ENCODE measurements around the gene ARHGEF6. TPM values are rescaled to one million over a fixed set of nuclear protein-coding genes. Genes with fewer than 3 reads are reported as not detected.

ARHGEF6 gene
- total RNA-seq, 1 donor from 2014 or later = 0.26 TPM

DNA sequence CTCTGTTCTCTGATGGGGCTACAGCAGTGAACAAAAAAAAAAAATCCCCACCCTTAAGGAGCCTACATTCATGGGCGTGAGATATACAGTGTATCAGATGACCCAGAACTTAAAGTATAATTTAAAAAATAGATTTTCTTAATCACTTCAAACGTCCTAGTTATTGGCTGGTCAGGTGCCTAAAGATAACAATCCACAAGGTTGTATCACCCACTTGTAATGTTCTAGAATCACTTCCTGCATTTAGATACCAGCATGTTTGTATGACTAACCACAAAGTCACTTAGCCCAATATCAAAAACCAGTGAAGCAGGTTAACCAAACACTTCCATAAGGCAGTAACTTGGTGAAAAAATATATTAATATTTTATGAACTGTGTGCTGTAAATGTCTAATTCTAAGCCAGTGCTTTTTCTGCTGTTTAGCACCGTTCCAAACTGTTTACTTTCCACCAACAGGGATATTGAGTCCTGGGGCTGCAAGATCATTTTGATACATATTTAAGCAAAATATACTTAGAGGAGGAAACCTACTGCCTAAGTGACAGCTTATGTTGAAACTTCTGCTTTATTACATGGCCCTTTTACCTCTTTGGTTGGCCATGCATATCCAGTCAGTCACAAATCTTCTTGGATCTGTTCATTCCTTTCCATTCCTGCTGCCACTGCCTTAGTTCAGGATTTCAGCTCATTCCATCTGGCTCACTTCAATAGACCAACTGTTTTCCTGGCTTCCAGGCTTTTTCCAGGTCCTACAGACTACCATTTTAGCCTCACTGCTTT, 89.5 kb downstream of the ARHGEF6 start:
- Histone ChIP-seq H3K4me3 (ENCODE audit: low read depth, low read length) (no peak overlapping the region), H3K27me3 (ENCODE audit: control insufficient read depth, insufficient read depth, low read length) (no peaks in the 10 kb centered on the region), H3K36me3 (ENCODE audit: control insufficient read depth, insufficient read depth, low read length) (no peaks in the 10 kb centered on the region)
- DNase-seq (ENCODE audit: low read depth) (peak; percentile 74), FAIRE-seq (no peak)
- TF ChIP-seq, protein P1, sequence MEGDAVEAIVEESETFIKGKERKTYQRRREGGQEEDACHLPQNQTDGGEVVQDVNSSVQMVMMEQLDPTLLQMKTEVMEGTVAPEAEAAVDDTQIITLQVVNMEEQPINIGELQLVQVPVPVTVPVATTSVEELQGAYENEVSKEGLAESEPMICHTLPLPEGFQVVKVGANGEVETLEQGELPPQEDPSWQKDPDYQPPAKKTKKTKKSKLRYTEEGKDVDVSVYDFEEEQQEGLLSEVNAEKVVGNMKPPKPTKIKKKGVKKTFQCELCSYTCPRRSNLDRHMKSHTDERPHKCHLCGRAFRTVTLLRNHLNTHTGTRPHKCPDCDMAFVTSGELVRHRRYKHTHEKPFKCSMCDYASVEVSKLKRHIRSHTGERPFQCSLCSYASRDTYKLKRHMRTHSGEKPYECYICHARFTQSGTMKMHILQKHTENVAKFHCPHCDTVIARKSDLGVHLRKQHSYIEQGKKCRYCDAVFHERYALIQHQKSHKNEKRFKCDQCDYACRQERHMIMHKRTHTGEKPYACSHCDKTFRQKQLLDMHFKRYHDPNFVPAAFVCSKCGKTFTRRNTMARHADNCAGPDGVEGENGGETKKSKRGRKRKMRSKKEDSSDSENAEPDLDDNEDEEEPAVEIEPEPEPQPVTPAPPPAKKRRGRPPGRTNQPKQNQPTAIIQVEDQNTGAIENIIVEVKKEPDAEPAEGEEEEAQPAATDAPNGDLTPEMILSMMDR (IDR thresholded peaks at IDR 0.05; ENCODE audit: insufficient read depth, low read length, severe bottlenecking) = no peak

DNA sequence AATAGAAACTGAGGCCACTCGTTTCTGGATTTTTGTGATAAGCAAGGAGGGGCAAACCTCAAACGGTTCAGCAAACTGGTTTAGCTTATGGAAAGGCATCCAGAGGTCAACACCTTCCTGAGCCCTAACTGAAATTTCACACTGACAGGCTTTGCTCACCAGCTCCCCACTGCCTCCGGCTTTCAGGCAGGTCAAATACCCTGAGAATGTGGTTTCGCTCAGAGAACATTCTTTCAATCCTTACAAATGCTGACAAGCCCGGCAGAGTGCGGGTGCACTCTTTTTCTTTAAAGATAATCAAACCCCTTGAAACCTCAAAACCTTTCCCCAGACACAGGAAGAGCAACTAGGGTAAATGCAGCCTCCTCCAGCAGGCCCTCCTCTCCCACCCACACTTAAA, 91.3 kb downstream of the ARHGEF6 start:
- FAIRE-seq = no peak
- DNase-seq (ENCODE audit: low read depth) = peak; percentile 10
- no peaks in the 10 kb centered on the region for H3K27me3 ChIP-seq (ENCODE audit: control insufficient read depth, insufficient read depth, low read length)
- H3K4me3 ChIP-seq (ENCODE audit: low read depth, low read length) = no peak overlapping the region
- TF ChIP-seq, protein P1 (IDR thresholded peaks at IDR 0.05; ENCODE audit: insufficient read depth, low read length, severe bottlenecking) = no peak
- H3K36me3 ChIP-seq (ENCODE audit: control insufficient read depth, insufficient read depth, low read length) = no peaks in the 10 kb centered on the region

DNA sequence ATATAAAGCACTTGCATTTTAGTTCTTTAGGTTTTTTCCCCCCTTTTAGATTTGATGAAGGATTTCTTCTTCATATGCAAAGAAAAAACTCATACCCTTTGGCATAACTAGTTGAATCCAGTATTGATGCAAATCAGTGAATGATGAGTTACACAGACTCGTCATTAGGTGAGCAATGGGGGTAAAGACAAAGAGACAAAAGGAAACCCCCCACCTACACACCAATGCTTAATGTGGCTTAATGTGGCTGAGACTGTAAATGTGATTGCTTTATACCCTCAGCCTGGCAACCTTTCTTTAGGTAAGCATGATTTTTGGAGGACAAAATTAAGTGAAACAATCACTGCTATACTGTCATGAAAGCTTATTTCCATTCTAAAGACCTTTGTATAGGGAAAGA, 93.3 kb downstream of the ARHGEF6 start:
- DNase-seq (ENCODE audit: low read depth) (no peak), FAIRE-seq (no peak)
- Histone ChIP-seq H3K4me3 (ENCODE audit: low read depth, low read length) (no peak overlapping the region), H3K36me3 (ENCODE audit: control insufficient read depth, insufficient read depth, low read length) (no peaks in the 10 kb centered on the region), H3K27me3 (ENCODE audit: control insufficient read depth, insufficient read depth, low read length) (no peaks in the 10 kb centered on the region)
- TF ChIP-seq, protein P1 (IDR thresholded peaks at IDR 0.05; ENCODE audit: insufficient read depth, low read length, severe bottlenecking) = no peak

DNA sequence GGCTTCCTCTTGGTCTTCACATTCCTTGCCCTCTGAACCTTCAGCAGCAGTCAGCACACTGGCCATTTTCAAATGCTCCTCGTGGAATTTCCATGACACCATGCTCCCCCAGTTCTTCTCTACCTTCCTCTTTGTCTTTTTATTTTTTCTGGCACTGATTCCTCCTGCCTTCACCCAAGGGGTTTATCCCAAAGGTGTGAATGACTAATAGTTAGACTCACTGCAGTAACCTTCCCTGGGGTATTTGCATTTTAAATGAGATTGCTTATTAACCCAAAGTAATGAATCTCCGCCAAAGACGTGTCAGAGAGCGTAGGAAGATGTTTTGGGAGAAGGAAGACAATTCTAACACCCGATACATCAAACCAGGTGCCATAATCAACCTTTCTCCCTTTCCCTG, 96.6 kb downstream of the ARHGEF6 start:
- no peak for FAIRE-seq
- TF ChIP-seq, protein P1 (IDR thresholded peaks at IDR 0.05; ENCODE audit: insufficient read depth, low read length, severe bottlenecking) = no peak
- Histone ChIP-seq H3K4me3 (ENCODE audit: low read depth, low read length) (no peak overlapping the region), H3K36me3 (ENCODE audit: control insufficient read depth, insufficient read depth, low read length) (no peaks in the 10 kb centered on the region), H3K27me3 (ENCODE audit: control insufficient read depth, insufficient read depth, low read length) (no peaks in the 10 kb centered on the region)
- DNase-seq (ENCODE audit: low read depth) = no peak

DNA sequence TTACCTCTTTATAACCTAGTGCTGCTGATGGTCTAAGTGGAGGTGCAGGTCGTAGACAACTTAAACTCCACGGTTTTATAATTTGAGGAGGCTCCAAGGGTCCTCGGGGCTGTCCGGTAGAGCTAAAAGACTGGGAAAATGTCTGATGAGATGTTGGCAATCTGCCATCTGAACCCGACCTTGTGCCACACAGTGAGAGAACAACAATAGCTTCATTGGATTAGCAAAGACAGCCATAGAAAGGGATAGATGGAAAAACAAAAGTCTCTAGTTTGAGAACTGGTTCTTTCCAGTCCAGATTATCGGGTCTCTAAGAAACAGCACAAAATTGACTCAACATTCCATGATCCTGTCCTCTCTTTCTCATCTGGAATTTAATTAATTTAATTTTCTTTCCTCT, 101.2 kb downstream of the ARHGEF6 start:
- H3K27me3 ChIP-seq (ENCODE audit: control insufficient read depth, insufficient read depth, low read length) = no peaks in the 10 kb centered on the region
- peak; percentile 7 for FAIRE-seq

More for the DNA sequence above, 101.2 kb downstream of the ARHGEF6 start:
- H3K4me3 ChIP-seq (ENCODE audit: low read depth, low read length) = no peak overlapping the region
- TF ChIP-seq, protein P1 (IDR thresholded peaks at IDR 0.05; ENCODE audit: insufficient read depth, low read length, severe bottlenecking) = no peak
- no peak for DNase-seq (ENCODE audit: low read depth)
- H3K36me3 ChIP-seq (ENCODE audit: control insufficient read depth, insufficient read depth, low read length) = no peaks in the 10 kb centered on the region
